ENCODE results near the gene POU4F3.
"Not testable (repeated sequence)": the region's sequence is repeated elsewhere in the genome, so short reads cannot be mapped to it uniquely, and the experiment has no call there.

POU4F3 gene

GRCh38 chr5:146338774-146339714 lies at the start of gene POU4F3:
POU4F3 (plus strand) TSS chr5:146338839; CDS start chr5:146339113, 274 bp downstream.
- no peak for DNase-seq (ENCODE audit: low read depth, low spot score)
- H3K27ac ChIP-seq, result no peak within 1 kb of the TSS

GRCh38 chr5:146290318-146290717 lies 48.3 kb upstream of the POU4F3 start:
- H3K27ac ChIP-seq, result no peak overlapping the region
- DNase-seq (ENCODE audit: low read depth, low spot score), result no peak

GRCh38 chr5:146291421-146292074 lies 47.1 kb upstream of the POU4F3 start:
- no peak for DNase-seq (ENCODE audit: low read depth, low spot score)
- H3K27ac ChIP-seq, result no peak overlapping the region

GRCh38 chr5:146296245-146296644 lies 42.4 kb upstream of the POU4F3 start:
- H3K27ac ChIP-seq, result no peak overlapping the region
- no peak for DNase-seq (ENCODE audit: low read depth, low spot score)

GRCh38 chr5:146298920-146299319 lies 39.7 kb upstream of the POU4F3 start:
- not testable (repeated sequence) for H3K27ac ChIP-seq; DNase-seq (ENCODE audit: low read depth, low spot score)

- no peak for DNase-seq (ENCODE audit: low read depth, low spot score)
Observed at GRCh38 chr5:146301626-146302025, 37.0 kb upstream of the POU4F3 start.

GRCh38 chr5:146302406-146302805 lies 36.2 kb upstream of the POU4F3 start:
- H3K27ac ChIP-seq, result no peak overlapping the region
- DNase-seq (ENCODE audit: low read depth, low spot score), result no peak

More at GRCh38 chr5:146301626-146302025, 37.0 kb upstream of the POU4F3 start:
- no peak overlapping the region for H3K27ac ChIP-seq

GRCh38 chr5:146306838-146307237 lies 31.8 kb upstream of the POU4F3 start:
- H3K27ac ChIP-seq, result no peak overlapping the region
- no peak for DNase-seq (ENCODE audit: low read depth, low spot score)

- no peak for DNase-seq (ENCODE audit: low read depth, low spot score)
- H3K27ac ChIP-seq, result no peak overlapping the region
Observed at GRCh38 chr5:146307796-146308195, 30.8 kb upstream of the POU4F3 start.

- no peak overlapping the region for H3K27ac ChIP-seq
- no peak for DNase-seq (ENCODE audit: low read depth, low spot score)
Observed at GRCh38 chr5:146310540-146310939, 28.1 kb upstream of the POU4F3 start.

GRCh38 chr5:146311278-146311677 lies 27.4 kb upstream of the POU4F3 start:
- H3K27ac ChIP-seq, result no peak overlapping the region
- no peak for DNase-seq (ENCODE audit: low read depth, low spot score)

- no peak overlapping the region for H3K27ac ChIP-seq
- no peak for DNase-seq (ENCODE audit: low read depth, low spot score)
Observed at GRCh38 chr5:146313027-146313426, 25.6 kb upstream of the POU4F3 start.

- no peak for DNase-seq (ENCODE audit: low read depth, low spot score)
Observed at GRCh38 chr5:146321571-146321970, 17.1 kb upstream of the POU4F3 start.

GRCh38 chr5:146327257-146327870 lies 11.3 kb upstream of the POU4F3 start:
- no peak for DNase-seq (ENCODE audit: low read depth, low spot score)
- H3K27ac ChIP-seq, result no peak overlapping the region

More at GRCh38 chr5:146321571-146321970, 17.1 kb upstream of the POU4F3 start:
- no peak overlapping the region for H3K27ac ChIP-seq

GRCh38 chr5:146327989-146328388 lies 10.7 kb upstream of the POU4F3 start:
- DNase-seq (ENCODE audit: low read depth, low spot score), result no peak
- H3K27ac ChIP-seq, result no peak overlapping the region

- no peak overlapping the region for H3K27ac ChIP-seq
- no peak for DNase-seq (ENCODE audit: low read depth, low spot score)
Observed at GRCh38 chr5:146329697-146330096, 8.9 kb upstream of the POU4F3 start.

GRCh38 chr5:146331423-146331822 lies 7.2 kb upstream of the POU4F3 start:
- H3K27ac ChIP-seq, result no peak overlapping the region
- no peak for DNase-seq (ENCODE audit: low read depth, low spot score)

GRCh38 chr5:146334074-146334533 lies 4.5 kb upstream of the POU4F3 start:
- no peak for DNase-seq (ENCODE audit: low read depth, low spot score)
- H3K27ac ChIP-seq, result no peak overlapping the region

GRCh38 chr5:146336197-146336596 lies 2.4 kb upstream of the POU4F3 start:
- H3K27ac ChIP-seq, result no peak overlapping the region
- DNase-seq (ENCODE audit: low read depth, low spot score), result no peak

- no peak for DNase-seq (ENCODE audit: low read depth, low spot score)
- no peak overlapping the region for H3K27ac ChIP-seq
Observed at GRCh38 chr5:146337264-146337904, 1.3 kb upstream of the POU4F3 start.

Data from epithelial cell of prostate (primary cell).